GM18868 (cell line): ENCODE measurements around the gene CD58.

Experiments
- ATAC-seq: cut with Tn5 transposase; IDR thresholded peaks from one replicate; pipeline ENCODE4 v1.9.1; 2021; ENCODE audit warnings: mild to moderate bottlenecking, moderate library complexity; ENCODE audit not compliant: unreplicated experiment

The CD58 gene

GRCh38 chr1:116474921-116475849, 95.6 kb downstream of the CD58 start:
- ATAC-seq, result no peak

- no peak for ATAC-seq
Measured at GRCh38 chr1:116472431-116472961, 98.3 kb downstream of the CD58 start.

- ATAC-seq, result no peak
Measured at GRCh38 chr1:116471241-116471640, 99.6 kb downstream of the CD58 start.

GRCh38 chr1:116470671-116471070, 100.2 kb downstream of the CD58 start:
- no peak for ATAC-seq

- no peak for ATAC-seq
Measured at GRCh38 chr1:116466810-116467557, 103.8 kb downstream of the CD58 start.

GRCh38 chr1:116465845-116466685, 104.8 kb downstream of the CD58 start:
- no peak for ATAC-seq

- ATAC-seq, result no peak
Measured at GRCh38 chr1:116465477-116465844, 105.4 kb downstream of the CD58 start.
